ENCODE data around the gene ATP8B1.
"Not testable (repeated sequence)": the region's sequence is repeated elsewhere in the genome, so short reads cannot be mapped to it uniquely, and the experiment has no call there.

ATP8B1 gene

DNA sequence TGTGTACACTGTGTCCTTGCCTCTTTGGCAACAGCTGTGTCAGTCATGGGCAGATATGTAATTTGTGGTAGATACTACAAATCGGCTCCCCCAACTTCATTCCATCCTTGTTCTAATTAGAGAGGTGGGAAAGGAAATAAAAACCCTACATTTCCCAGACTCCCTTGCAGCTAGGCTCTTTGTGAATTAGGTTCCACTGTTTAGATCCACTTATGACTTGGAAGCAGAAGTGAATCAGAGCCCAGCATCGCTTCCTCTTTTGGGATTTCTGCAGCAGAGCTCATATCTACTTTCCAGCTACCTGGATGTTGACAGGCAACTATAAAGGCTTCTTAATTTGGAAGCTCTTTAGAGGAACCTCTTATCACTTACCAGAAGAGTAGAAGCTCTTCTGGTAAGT, 147.4 kb downstream of the ATP8B1 start:
- DNase-seq, result no peak

DNA sequence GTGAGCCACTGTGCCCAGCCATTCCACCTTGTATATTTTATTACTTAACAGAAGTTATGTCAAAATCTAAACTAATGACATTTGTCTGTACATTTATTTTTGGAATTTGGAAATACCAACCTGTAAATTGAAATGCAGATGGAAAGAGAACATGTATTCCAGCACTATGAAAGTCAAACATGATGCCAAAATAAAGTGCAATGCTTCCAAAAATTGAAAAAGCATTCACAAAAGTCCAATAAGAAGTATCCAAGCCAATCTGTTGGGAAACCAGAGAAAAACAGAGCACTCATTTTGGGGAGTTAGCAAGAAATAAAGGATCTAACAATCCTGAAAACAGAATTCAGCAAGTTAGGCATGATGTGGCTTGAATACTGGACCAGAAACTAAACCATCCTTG, 151.2 kb downstream of the ATP8B1 start:
- DNase-seq, result no peak

DNA sequence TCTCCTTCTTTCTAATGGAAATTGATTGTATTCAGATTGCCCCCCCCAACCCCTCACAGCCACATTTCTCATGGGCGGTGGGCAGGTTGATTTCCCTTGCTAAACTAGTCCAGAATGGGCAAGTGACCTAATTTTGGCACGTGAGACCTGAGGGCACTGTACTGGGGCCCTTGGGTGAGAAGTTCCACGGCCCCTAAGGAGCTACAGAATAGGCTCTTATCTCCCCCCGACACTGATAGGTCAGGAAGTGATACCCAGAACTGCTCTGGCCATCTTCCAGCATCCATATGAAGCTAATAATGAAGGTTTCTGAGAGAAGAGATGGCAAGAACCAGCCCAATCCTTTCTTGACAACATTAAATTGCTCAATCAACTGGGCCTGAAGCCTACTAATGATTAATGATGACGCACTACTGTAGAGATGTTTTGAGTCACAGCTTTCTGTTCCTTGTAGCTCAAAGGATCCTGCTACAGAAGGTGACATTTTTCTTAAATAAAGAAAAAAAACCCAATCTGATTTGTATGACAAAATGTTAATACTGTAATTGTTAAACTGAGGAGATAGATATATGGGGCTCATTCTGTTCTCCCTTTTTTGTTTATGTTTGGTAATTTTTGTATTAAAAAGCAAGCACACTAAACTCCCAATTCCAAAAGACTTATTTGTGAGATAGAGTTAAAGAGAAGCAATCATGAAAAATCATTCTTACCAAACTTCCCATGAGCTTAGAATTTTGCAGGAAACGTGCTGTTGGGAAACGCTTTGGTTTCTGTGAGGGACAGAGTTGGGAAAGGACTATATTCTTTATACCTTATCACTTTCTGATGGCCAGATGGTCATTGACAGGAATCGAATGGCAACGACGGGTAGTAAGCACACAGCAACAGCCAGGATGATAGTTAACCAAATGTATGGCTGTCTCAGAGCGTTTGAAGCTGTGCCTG, 153.3 kb downstream of the ATP8B1 start:
- no peak for DNase-seq

DNA sequence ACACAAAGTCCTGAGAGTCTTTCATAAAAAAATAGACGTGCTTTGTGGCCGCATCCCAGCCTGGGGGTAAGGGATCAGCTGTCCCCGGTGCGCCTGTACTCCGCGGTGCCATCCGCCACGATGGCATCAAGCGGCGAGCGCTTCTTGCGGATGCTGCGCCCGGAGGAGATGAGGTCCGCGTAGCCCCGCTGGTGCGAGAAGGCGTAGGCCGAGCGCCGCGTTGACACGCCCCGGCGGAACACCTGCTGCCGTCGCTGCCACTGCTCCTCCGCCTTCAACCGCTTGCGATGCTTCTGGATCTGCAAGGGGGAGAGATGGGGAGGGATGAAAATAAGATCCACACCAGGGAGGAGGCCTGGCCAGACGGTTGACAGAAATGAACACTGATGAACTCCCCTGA, 154.7 kb downstream of the ATP8B1 start:
- no peak for DNase-seq

DNA sequence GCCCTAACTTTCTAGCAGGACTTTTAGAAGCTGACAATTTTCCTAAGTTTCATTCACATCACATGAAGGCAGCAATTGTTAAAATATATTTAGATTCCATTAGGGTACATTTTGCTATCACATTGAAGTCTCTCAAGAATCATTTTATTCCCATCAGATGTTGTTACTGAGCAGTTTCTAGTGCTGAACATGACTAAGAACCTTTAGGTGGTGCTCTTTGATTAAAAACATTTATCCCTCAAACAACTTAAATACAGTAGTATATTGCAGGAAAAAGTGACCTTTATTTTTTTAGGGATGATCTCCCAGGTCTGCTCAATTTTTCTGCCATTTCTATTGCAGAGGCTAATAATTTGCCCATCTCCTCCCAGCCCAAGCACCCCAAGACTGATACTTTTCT, 158.6 kb downstream of the ATP8B1 start:
- DNase-seq, result no peak

DNA sequence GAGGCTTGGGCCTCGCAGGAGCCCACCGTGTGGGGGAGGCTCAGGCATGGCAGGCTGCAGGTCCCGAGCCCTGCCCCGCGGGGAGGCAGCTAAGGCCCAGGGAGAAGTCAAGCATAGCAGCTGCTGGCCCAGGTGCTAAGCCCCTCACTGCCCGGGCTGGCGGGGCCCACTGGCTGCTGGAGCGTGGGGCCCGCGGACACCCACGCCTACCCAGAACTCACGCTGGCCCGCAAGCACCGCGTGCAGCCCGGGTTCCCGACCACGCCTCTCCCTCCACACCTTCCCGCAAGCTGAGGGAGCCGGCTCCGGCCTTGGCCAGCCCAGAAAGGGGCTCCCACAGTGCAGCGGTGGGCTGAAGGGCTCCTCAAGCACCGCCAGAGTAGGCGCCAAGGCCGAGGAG, 159.4 kb downstream of the ATP8B1 start:
- DNase-seq, result not testable (repeated sequence)

DNA sequence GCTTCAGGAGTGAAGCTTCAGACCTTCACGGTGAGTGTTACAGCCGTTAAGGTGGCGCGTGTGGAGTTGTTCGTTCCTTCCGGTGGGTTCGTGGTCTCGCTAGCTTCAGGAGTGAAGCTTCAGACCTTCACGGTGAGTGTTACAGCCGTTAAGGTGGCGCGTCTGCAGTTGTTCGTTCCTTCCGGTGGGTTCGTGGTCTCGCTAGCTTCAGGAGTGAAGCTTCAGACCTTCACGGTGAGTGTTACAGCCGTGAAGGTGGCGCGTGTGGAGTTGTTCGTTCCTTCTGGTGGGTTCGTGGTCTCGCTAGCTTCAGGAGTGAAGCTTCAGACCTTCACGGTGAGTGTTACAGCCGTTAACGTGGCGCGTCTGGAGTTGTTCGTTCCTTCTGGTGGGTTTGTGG, 160.7 kb downstream of the ATP8B1 start:
- not testable (repeated sequence) for DNase-seq

DNA sequence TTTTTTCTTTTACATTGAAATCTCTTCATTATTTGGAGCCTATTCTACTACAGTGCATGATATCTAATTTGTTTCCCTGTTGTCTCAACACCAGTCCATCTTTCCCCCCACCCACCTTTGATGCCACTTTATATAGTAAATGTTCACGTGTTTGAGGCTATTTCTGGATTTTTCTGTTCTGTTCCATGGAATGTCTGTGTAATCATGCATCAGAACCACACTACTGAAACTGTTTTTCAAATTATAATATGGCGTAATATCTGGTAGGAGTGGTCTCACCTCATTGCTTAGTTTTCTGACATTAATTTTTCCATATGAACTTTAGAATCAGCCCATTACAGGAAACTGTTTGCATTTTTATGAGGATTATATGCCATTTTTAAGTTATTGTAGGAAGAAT, 162.4 kb downstream of the ATP8B1 start:
- DNase-seq, result no peak

DNA sequence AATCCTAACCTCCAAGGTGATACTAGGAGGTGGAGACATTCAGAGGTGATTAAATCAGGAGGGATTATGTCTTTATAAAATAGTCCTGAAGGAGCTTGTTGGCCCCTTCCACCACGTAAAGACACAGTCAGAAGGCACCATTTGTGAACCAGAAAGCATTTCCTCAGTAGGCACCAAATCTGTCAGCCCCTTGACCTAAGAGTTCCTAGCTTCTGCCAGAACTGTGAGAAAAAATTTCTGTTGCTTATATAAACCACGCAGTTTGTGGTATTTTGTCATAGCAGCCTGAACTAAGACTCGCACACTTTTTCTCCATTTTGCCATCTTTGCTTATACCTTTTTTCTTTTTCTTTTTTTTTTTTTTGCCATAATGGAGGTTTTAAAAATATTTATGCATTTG, 162.9 kb downstream of the ATP8B1 start:
- no peak for DNase-seq

DNA sequence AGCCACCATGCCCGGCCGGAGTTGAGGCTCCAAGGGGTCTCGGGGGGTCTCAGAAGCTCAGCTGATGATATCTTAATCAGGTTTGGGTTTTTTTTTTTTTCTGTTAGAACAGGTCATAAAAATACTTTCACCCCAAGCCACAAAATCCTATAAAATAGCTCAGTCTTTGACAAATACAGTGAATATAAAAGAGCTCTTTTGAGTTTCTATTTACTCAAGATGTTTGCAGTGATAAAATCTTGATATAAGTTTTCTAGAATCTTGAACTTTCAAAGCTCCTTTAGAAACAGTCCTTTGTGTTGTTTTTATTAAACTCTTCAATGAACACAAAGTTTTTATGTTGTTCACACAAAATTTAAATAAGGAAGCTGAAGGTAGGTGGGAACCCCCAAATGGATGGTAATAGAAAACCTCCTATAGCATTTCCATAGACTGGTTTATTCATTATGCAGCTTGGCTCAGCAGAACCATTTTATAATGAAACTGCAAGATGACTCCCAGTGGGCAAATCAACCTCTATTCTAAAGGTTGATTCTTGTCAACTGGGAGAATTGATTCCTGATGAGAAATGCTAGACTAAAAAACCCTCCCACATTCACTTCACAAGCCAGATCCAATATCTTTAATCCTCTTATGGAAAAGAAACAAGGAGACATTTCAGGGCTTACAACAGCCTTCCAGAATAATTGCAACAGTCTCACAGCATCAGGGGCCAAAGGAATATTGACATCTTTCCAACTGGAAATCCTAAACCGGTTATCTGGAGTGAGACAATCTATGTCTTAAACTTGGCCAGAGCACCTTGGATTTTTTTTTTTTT, 167.9 kb downstream of the ATP8B1 start:
- no peak for DNase-seq

DNA sequence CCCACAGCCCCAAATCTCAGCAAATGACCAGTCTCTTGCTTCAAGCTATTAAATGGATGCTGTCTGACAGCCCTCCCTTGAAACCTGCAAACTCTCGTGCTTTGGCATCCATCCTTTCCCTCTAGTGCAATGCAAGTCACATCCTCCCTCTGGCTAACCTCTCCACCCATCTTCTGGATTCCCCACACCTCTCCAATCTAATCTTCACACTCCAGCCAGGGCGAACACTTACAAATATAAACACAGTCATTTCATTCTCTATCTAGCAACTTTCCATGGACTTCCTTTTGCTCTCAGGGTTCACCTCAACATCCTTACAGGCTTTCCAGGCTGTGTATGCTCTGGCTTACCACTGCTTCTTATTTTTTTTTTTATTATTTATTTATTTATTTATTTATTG, 171.4 kb downstream of the ATP8B1 start:
- no peak for DNase-seq

DNA sequence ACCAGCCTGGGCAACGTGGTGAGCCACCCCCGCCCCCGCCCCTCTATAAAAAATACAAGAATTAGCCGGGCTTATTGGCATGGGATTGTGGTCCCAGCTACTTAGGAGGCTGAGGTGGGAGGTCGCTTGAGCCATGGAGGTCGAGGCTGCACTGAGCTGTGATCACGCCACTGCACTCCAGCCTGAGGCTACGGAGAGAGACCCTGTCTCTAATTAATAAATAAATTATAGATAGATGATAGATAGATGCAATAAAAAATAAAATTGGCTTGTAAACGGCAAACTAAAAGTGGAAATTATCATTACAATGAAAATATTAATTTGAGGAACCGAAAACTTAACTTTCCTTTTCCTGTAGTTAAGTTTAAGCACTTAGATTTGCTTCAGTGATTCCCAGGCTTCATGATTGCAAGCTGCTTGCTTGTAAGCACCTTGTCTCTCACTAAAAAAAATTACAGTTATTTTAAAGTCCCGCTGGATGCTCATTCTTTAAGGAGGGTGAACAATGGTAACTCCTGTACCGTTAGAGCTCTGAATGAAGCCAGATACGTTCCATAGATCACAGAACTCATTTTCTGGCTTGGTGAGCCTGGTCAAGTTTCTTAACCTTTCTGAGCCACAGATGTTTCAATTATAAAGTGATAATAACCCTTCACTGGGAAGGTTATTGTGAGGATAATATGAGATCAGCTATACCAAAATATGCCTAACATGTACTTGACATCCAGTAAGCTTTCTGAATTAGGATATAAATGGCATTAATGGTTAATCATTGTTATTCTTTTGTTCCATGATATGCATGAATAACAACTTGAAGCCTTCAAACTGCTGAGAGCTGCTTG, 172.1 kb downstream of the ATP8B1 start:
- no peak for DNase-seq

DNA sequence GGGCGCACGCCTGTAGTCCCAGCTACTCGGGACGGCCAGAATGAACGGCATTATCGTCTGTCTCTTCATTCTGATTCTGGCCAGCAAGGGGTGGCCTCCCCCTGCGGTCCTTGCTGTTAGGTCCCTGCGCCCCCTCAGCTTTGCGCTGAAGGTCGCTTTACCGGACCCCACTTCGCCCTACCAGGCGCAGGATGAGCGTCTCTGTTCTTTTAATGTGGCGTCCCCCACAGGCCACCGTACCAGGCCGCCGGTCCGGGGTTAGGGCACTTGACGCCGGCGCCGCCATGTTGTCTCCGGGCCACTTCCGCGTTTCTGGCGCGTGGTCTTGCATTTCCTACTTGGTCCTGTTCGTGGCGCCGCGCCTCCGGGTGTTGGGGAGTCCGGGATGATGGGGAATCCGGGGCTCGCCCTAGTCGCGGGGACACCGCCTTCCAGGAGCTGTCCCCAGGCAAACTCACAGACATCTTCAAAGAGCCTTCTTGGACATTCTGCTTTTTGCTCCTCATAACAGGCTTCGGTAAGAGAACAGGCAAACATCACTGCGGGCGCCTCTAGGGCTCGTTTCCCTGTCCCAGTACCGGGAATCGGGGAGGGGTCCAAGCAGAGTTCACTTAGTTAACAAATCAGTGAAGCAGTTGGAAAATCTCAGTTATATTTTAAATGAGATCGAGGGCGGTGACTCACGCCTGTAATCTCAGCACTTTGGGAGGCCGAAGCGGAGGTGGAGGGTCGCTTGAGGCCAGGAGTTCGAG, 172.9 kb downstream of the ATP8B1 start:
- peak; percentile 81 for DNase-seq

DNA sequence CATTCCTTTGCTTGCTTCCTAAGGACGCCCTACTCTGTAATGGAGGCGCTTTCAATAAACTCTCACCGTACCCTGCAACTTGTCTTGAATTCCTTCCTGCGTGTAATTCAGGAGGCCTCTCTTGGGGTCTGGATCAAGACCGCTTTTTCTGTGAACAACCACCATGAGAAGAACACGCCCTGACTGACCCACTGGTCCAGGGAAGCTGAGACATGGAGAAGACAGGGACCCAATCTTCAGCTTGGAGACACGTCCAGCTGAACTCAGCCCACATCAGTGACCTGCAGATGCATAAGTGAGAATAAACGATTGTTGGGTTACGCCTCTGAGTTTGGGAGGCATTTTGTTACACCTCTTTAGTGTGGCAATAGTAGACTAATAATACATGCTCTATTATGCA, 173.7 kb downstream of the ATP8B1 start:
- no peak for DNase-seq

DNA sequence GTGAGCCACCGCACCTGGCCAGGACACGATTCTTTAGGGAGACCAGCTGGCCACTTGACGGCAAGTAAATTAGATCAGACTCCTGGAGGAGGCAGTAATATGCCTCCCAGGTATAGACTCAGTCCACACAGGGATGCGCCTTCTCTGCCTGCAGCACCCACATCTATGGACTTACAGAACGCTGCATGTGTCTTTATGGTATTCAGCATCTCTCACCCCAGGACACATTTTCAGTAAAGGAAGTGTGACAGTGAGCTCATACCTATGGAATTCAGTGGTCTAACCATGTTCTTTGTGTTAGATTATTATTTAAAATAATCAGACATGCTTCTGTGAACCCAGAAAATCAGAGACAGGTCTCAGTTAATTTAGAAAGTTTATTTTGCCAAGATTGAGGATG, 175.6 kb downstream of the ATP8B1 start:
- DNase-seq, result no peak

DNA sequence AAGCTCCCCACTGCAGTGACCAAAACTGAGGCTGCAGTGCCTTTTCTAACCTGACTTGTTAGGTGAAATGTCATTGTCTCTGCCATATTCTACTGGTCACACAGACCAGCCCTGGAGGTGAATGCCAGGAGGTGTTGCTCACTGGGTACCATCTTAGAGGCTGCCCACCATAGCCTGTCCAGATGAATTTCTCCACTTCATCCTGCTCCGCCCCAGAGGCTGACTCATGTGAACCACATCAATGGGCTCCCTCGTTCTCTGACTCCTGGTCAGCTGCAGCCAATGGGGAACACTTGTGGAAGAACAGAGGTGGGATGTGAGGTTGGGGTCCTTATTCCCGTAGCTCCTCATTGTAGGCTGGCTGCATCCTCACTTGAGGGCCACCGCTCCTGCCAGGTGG, 178.1 kb downstream of the ATP8B1 start:
- no peak for DNase-seq

DNA sequence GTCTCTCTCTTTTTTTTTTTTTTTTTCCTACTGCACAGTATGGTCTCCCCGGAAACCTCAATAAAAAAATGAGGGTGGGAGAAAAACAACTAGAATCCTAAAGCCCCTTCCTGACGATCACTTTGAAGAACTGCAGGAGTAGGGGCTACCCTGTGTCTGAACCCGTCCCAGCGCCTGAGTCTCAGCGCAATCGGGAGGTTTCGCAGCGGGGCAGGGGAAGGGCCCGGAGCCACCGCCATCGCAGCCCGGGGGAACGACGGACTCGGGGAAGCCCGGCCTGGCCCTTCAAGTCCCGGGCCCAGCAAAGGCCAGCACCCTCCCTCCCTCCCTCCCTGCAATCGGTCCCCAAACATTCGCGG, 181.9 kb downstream of the ATP8B1 start:
- DNase-seq, result no peak

DNA sequence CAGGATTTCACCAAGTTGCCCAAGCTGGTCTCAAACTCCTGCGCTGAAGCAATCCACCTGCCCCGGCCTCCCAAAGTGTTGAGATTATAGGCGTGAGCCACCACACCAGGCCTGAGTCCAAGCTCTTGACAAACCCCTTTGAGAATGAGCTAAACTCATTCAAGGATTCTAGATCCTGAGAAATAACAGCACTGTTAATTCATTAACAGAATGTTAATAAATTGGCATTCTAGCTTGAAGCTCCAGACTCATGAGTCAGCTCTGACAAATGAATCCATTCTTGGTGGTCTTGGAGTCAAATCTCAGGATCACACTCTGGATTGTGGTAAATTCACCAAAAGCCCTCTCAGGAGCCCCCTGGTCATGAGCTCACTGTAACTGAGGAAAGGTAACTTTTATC, 183.2 kb downstream of the ATP8B1 start:
- no peak for DNase-seq

DNA sequence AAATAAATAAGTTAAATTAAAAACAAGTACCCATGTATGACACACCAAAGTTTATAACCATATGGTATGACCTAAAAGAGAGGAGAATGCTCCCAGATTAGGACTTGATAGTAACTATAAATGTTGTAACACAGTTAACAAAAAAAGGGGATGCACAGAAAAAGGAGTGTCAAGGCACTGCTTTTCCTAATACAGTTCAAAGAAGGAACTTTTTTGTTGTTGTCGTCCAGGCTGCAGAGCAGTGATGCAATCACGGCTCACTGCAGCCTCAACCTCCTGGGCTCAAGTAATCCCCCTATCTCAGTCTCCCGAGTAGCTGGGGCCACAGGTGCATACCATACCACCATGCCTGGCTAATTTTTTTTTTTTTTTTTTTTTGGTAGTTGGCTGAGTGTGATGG, 184.2 kb downstream of the ATP8B1 start:
- DNase-seq, result no peak

DNA sequence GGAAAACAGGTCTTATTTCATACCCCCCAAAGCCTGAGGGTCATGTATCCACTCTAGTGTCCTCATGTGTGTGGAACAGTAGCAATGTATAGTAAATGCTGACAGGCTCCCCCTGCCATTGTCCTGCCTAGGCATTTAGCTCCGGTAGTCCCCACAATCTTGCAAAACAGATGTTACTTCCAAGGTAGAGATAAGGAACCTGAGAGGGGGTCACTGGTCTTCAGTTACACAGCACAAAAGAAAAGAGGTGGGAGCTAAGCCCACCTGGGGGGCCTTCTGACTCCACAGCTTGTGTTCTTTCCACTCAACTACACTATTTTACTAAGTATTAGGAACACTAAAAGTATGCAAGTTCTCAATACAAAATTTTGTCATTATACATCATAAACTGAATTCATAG, 199.2 kb downstream of the ATP8B1 start:
- no peak for DNase-seq
